CD4-positive, alpha-beta T cell treated with Interleukin-1 beta for 1 hour (primary cell): Measurements from ENCODE around the gene HLF.
A peak's percentile ranks its signal among the peaks of the same experiment; 100 is the strongest.

Source experiments
- DNase-seq, 2 donors: peaks; one replicate each; pipeline ENCODE4 v3.0.0-alpha.2; 2020 to 2022

Gene HLF, protein sequence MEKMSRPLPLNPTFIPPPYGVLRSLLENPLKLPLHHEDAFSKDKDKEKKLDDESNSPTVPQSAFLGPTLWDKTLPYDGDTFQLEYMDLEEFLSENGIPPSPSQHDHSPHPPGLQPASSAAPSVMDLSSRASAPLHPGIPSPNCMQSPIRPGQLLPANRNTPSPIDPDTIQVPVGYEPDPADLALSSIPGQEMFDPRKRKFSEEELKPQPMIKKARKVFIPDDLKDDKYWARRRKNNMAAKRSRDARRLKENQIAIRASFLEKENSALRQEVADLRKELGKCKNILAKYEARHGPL

DNA sequence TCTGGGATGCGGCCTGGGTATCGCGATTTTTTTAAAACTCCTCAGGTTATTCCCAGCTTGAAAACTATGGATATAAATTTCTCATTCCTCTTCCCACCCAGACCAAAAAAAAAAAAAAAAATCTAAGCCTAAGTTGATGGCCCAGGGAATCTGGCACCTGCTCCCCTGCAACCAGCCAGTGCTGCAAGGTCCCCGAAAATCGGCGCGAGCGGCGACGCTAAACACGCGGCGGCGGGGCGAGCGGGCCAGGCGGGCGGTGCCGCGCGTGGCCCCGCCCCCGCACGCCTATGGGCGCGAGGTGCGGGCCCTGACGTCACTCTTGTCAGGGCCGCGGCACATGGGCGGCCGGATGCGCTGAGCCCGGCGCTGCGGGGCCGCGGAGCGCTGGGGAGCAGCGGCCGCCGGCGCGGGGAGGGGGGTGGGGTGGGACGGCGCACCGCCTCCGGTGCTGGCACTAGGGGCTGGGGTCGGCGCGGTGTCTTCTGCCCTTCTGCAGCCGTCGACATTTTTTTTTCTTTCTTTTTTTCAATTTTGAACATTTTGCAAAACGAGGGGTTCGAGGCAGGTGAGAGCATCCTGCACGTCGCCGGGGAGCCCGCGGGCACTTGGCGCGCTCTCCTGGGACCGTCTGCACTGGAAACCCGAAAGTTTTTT, at the start of gene HLF:
Gene HLF, plus strand, starts transcription at position 316 of the 654 bp plus-strand sequence. CDS start 525 bp downstream, outside the sequence.
- DNase-seq = peak; percentile 78 to 80

DNA sequence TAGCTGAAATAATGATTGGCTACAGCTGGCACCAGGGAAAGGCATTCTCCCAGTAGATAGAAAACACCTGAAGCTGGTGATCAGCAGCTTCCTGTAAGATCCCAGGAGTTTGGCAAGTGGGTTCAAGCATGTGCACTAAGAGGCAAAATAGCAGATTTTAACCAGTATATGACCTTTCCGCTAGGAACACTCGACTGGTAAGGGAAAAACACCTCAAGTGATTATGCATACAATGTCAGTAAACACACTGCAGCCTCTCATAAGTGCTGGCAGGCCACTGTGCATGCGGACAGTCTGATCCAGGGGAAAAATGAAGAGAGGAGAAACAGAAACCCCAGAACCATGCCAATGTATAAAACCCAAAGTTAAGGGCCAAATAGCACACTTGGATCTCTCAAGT, 49.0 kb upstream of the HLF start:
- DNase-seq = no peak

DNA sequence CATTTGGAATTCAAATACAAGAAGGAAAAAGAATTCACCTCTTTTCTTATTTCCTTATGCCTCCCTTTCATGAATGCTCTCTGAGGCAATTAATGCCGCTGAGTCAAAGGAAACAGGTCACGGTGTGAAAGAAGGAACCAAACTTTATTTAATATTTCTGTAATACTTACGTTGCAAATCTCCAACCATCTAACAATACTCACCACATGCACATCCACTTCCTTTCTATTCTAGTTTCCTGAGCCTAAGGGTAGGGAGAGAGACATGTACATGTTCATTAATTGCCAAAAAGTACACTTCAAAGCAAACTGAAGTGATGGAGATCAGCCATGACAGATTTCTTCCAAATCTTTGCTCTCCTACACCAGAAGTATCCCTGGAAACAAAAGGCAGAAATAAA, 47.9 kb upstream of the HLF start:
- no peak for DNase-seq

DNA sequence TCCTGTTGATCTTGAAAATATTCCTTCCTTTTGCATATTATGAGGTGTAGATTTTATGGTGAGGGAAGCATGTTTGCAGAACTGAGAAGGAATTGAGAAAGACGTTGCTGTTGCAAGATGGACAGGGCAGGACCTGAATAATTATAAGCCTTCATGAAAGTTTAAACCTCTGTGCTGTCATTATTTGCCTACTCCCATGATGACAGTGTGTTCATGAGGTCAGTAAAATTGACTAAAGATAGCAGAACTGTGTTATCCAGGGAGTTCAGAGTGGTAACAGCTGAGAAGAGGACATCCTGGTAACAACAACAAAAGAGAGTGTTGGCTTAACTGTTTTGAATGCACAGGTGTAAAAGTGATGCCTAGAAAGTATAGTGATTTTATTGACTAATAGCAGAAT, 45.3 kb upstream of the HLF start:
- no peak for DNase-seq

DNA sequence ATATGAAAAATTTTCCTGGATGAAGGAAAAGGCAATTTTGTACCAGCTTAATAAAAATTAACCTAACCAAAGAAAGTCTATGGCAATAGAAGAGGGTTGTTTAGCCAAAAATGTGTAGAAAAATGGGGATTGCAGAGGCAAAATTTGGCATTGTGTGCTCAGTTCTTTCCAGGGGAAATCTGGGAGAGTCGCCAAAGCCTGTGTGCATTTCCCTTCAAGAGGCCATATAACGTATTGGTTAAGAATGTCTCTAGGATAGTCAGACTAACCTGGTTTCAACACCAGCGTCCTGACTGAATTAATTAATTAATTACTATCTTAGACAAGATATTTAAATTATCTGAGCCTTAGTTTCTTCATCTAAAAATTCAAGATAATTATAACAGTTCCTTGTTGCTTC, 44.8 kb upstream of the HLF start:
- no peak for DNase-seq

DNA sequence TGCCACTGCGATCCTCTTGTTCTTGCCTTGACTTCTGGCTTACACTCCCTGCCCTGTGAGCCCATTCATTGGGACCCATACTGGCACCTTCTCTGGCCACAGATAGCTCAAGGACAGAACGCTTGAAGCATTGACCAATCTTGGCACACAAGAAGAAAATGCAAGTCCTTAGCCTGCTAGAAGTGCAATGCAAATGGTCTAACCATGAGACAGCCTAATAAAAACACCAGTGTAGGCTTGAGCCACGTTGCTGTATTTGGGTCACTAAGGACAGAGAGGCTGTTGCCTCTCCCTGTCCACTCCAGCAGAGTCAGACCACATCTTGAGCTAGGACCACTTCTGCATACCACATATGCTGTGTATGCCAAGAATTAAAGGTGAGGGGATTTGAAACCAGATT, 41.2 kb upstream of the HLF start:
- no peak for DNase-seq

DNA sequence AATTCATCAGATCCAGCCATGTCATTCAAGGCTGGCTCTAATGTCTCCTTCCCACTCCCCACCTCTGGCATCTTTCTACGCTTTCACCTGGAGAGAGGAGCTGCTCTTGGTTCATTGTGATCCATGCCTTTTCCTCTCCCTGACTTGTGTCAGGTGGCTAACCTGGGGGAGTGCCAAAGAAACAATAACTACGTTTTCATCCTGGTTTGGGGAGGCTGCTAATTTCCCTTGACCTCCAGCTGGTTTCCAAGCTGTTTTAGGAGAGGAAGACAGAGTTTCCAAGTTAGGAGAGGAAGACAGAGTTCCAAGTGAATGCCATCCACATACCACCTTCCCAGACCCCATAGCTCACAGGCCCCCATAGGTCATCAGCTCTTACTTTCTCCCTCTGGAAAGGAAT, 40.0 kb upstream of the HLF start:
- no peak for DNase-seq

DNA sequence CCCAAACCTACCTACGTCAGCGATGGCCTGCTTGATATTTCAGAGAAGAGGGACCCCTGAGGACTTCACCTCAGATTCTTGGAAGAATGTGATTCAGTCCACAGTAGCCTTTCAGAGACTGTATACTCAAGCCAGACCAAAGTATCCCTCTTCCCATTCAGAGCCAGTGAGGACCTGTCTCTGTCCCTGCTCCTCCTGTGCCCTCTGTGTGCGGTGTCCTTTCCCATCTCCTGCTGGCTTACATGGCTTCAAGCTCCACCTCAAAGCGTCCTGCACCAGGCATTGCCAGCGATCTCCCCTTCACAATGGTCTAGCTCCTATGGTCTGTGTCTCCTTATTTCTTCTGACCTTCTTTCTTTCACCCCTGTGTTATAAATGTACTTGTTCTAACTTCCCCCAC, 39.5 kb upstream of the HLF start:
- no peak for DNase-seq

DNA sequence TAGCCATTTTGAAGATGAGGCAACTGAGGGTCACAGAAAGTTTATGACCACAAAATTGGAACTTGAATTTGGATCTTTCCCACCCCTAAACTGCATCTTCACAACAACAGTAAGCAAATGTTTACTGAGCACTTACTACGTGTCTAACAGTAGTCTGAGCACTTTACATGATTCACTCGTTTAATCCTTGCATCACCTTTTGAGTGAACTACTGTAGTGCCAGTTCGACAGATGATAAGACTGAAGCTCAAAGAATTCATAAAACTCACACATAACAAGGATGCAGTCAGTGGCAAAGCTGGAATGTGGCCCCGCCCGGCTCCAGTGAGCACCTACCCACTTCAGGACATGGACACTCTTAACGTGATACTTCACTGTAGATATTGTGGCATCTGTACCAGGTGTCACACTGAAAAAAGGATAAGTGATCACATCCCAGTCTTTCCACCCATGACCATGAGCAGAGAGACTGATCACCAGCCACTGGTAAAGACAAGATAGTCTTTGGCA, 36.0 kb upstream of the HLF start:
- DNase-seq = no peak

DNA sequence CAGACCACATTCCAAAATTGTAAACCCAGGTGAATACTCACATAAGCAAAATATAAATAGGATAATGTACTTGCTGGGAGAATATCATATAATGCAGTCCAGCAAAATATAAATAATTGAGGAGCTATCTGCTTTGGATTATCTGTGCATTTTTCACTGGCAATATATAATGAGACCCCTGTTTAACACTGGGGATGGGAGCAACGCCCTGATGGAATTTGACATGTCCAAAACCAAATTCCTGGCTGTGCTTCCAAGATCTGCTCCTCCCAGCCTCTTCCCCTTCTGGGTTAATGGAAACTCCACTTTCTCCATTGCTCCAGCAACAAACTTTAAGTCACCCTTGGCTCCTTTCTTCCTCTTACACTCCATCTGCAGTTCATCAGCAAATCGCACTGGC, 35.5 kb upstream of the HLF start:
- DNase-seq = no peak

DNA sequence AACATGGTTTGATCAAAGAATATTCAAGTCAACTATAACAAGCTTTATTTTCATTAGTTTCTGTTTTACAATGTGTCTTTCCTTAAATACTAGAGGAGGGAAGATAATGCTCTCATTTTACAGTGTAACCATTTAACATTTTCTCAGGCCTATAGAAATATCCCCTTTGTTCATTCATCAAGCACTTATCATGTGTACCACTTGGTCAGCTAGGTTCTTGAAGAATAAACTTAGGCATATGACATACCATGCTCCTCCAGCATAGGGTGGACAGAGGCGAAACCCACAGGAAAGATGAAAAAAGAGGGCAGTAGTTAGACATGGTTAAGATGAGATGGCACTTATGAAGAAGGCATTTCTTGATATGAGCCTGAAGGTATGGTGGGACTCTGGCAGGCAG, 34.0 kb upstream of the HLF start:
- DNase-seq = no peak

DNA sequence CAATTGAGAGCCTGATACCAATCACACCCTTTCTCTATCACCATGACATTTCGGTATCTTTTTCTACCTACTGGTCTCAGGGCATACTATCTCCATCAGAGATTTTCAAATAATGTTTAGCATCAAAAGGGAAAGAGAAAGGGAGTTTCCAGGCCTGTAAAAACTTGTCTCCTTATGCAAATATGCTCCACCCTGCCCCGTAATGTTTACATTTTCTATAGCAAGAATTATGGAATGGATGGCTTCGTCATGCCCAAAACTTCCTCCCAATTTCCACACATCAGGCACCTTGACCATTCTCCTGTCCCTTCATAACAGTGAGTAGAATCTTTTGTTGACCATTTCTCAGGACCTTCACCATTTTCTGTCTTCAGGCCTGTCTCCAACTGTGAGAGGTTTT, 30.9 kb upstream of the HLF start:
- DNase-seq = no peak

DNA sequence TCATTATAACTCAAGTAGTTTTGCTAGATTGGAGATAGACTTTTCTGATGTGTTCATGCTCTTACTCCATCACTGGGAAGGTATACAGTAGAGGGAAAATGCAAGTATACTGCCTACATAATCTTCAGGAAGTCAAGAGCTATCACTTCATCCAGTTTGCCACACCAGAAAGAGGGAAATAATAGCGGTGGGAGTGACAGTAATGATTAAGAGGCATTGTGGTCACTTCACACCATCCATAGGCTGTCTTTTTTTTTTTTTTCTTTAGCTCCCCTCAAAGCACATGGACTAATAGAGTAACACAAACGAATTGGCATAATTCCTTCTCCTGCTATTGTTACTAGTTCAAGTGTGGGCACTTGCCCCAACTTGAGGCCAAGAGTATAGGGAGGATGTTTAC, 28.4 kb upstream of the HLF start:
- no peak for DNase-seq

DNA sequence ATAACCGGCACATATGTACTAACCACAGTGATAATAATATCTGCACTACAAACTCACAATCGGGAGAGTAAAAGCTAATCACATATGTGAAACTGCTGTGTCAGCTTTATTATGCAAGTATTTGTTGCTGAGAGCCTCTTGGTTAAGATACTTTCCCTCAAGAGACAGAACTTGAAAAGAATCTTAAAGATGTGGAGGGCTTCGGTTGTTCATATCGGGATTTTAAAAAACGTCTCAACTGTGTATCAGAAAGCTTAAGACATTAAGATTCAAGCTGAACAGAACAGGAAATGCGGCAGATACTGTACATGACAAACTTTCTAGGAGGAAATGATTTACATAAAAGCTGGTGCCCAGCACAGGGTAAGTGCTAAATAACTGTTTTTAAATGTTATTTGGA, 27.5 kb upstream of the HLF start:
- peak in 1 of 2 donors; percentile 33 for DNase-seq

DNA sequence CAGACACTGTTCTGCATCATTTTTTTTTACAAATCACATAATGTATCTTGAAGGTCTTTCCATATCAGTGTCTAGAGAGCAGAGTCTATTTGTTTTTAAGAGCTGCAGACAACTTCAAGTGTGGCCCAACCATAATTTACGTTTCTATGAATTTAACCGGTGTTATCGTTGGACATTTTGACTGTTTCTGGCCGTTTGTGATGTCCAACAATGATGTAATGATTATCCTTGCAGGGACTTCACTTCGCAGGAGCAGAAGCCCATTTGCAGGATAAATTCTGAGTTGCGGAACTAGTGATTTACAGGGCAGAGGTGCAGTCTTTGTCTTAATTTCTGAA, 26.9 kb upstream of the HLF start:
- no peak for DNase-seq

DNA sequence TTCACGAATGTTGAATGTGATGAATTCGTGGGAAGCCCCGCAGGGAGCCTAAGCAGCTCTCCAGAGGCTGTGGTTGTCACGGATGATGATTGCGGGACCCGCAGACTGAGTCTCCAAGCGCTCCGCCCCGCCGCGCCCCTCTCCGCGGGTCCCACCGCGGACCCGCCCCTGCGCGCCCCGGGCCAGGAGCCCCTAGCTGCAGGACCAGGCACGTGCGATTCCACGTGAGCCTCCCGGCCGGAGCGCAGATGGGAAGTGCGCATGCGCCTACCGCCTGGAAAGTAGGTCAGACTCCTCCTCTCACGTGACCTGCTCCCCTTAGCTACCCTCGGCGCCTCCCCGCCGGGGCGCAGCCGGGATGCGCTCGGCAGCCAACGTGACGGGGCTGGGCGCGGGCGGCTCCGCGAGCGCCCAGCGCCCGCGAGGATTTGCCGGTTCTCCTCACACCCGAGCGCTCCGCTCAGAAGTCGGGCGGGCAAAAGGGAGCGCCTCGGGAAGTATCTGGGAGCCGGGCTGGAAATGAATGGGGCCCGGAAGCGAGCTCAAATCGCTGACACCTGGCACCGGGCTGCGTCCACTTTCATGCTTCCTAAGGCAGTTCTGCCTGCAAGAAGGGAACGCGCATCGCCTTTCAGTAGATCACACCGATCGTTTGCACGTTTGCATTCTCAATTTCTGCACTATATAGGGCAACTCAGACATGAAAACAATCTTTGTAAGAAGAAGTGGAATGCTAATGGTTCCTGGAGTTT, 26.4 kb upstream of the HLF start:
- peak; percentile 90 for DNase-seq

DNA sequence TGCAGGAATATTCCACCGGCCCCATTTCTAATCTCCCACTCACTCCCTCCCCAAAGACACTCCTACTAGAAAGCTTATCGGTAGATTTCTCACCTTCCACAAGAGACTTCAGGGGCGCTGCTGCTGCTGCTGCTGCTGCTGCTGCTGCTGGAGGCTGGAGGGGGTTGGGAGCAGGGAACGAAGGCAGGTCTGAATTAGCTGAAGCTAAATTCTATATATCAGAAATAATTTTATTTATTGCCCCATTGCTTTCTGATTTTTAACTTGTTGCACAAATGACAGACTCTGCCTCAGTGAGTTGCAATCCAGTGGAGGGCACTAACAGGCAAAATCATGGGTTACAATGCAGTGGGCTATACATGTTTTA, 25.8 kb upstream of the HLF start:
- no peak for DNase-seq

DNA sequence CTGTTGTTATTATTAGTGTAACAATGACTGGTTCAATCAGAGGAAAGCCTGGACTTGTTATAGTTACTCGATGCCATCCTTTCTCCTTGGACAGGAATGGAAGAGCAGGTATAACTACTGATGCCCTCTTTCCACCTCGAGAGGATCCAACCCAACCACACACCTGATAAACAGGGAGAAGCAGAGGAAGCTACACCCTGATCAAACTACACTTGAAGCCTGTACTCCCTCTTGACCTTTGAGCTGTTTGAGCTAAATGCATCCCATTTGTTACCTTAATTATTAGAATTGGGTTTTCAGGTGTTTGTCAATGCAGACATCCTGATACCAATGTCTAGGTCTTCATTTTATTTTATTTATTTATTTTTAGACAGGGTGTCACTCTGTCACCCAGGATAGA, 23.7 kb upstream of the HLF start:
- DNase-seq = no peak

DNA sequence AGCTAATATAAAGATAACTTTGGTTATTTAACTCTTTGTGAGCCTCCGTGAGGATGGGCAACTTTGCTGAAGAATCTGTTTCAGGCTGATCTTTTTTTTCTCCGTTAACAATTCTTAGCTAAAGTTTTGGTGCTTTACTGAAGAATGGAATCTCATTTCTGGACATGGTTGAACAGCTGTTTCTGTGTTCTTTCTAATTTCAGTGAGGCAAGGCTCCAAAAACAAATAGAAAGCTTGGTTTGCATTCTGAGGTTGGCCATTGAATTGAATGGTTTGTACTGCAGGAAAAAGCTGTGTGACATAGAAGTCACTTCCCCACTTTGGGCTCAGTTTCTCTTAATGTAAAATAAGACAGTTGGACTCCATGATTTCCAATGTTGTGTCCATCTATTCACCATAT, 22.3 kb upstream of the HLF start:
- DNase-seq = no peak

DNA sequence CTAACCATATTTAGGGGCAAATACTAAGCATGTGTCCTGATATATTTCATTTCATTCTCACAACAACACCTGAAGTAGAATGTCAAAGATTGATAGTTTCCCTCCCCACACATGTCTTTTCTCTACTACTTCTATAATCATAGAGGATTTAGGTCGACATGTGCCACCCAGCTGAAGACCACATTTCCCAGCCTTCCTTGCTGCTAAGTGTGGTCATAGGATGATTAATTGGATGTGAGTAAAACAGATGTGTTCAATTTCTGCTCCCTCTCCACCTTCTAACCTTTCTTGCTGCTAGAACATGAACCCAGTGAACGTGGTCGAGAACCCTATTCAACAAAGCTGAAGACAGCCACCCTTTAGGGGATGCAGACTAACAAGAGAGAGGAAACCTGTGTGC, 18.8 kb upstream of the HLF start:
- no peak for DNase-seq

DNA sequence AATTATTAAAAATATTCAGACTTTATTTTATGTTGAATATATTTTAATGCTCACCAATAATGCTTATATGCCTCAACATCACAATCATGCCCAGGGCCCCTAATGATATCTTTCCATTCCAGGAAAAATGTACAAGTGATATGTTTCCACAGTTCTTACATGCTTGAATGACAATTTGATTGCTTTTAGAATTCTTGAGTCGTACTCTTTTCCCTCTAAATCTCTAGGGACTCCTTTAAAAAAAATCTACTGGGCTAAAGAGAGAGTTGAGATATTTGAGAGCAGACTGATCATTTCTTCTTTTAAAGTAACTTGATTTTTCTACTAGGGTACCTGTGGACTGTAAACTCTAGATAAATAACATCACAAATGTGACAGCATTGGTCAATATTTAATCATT, 18.2 kb upstream of the HLF start:
- no peak for DNase-seq

DNA sequence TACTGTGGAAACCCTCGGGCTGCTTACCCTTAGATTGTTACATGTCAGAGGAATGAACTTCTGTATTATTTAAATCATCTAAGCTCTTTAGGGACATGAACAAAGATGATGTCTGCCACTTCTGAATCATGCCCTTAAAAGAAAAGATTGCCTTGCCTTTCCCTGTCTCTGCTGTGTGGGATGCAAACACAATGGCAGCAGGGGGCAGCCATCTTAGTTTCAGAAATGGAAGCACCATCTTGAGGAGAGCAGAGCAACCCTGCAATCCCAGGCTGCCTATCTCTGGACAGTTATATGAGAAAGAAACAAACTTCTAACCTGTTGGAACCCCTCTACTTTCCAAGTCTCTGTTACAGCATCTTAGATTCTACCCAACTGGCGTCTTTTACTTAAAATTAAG, 16.7 kb upstream of the HLF start:
- DNase-seq = no peak

DNA sequence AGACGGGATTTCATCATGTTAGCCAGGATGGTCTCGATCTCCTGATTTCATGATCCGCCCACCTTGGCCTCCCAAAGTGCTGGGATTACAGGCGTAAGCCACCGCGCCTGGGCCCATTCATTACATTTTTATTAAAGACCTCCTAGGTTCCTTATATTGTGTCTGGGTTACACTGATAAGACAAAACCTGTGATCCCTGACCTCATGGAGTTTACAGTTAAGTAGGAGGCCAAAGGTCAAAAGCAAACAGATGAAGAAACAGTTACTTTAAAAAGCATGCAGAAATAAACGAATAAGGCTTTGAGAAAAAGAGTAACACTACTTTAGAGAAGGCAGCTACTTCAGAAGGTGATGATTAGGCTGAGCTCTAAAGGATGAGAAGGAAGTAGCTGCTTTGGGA, 14.9 kb upstream of the HLF start:
- no peak for DNase-seq

DNA sequence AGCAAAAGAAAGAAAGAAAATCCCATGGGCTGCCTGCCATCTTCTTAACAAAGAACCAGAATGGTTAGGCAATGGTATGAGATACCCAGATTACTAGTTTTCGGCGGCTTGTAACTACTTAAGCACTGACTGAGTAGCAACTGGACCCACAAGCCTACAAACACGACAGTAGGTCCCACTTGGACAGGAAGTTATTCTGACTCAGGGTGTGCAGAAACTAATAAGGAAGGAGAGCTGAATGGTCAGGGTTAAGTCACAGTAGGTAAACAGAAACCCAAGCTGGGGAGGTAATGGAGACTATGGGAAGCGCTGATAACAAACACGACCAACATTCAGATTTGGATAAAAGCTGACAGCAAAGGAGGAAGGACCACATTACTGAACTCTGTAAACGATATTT, 10.4 kb upstream of the HLF start:
- no peak for DNase-seq
